H1 (cell line): ENCODE results near the gene ITPKB. TPM values are rescaled to one million over a fixed set of nuclear protein-coding genes. Genes with fewer than 3 reads are reported as not detected.

Experiments
- CTCF ChIA-PET: fragments of 300-600 bp; sonication (Branson Sonifier 250); formaldehyde crosslinking; loops from one replicate; lab custom pipeline; 2021; ENCODE audit not compliant: partially characterized antibody; lab: Charles Lee
- POLR2A ChIA-PET: fragments of 300-600 bp; sonication (Branson Sonifier 250); formaldehyde crosslinking; loops from one replicate; lab custom pipeline; 2021; ENCODE audit warnings: inconsistent platforms; ENCODE audit not compliant: partially characterized antibody; lab: Charles Lee
- DNase-seq, 2 experiments: peaks; one replicate each; pipeline versions ENCODE4 v3.0.0 to v3.0.0-alpha.2; 2010 to 2022; ENCODE audit warnings: low spot score in 2 of 2, low read depth in 1 of 2, mixed read lengths in 1 of 2
- FAIRE-seq: peaks from 2 replicates; lab custom pipeline; 2011; peaks lifted over from hg19 to GRCh38; lab: Jason Lieb, UNC
- H2AFZ ChIP-seq: 2 replicates; pipeline ENCODE4 v1.8.1; 2012; ENCODE audit warnings: low read length, inconsistent platforms
- H2AK5ac ChIP-seq: 2 replicates; pipeline ENCODE4 v1.6.1; 2013; ENCODE audit warnings: low read depth, low read length
- H2BK120ac ChIP-seq: replicated peaks from 2 replicates; pipeline ENCODE3; 2013; ENCODE audit warnings: low read depth, low read length, inconsistent platforms
- H2BK12ac ChIP-seq: 2 replicates; pipeline ENCODE4 v1.6.1; 2013; ENCODE audit warnings: low read depth, low read length
- H2BK15ac ChIP-seq: 2 replicates; pipeline ENCODE4 v1.6.1; 2013; ENCODE audit warnings: low read length
- H2BK20ac ChIP-seq: 2 replicates; pipeline ENCODE4 v1.6.1; 2013; ENCODE audit warnings: low read length
- H2BK5ac ChIP-seq: 2 replicates; pipeline ENCODE4 v1.6.1; 2013; ENCODE audit warnings: low read depth, low read length
- H3K14ac ChIP-seq: 2 replicates; pipeline ENCODE4 v1.6.1; 2013; ENCODE audit warnings: inconsistent platforms; ENCODE audit not compliant: insufficient read length
- H3K18ac ChIP-seq: 2 replicates; pipeline ENCODE4 v1.6.1; 2013; ENCODE audit warnings: low read length; ENCODE audit errors: extremely low read depth
- H3K23ac ChIP-seq: 2 replicates; pipeline ENCODE4 v1.6.1; 2013; ENCODE audit warnings: inconsistent platforms; ENCODE audit not compliant: insufficient read length
- H3K23me2 ChIP-seq: 2 replicates; pipeline ENCODE4 v1.6.1; 2013; ENCODE audit warnings: low read depth, low read length
- H3K27ac ChIP-seq: 2 replicates; pipeline ENCODE4 v1.6.1; 2011; ENCODE audit warnings: low read depth, low read length, inconsistent platforms
- H3K27me3 ChIP-seq, 4 experiments: replicated peaks in 1 of 4; 1 replicate in 1 of 4; 2 replicates in 3 of 4; pipeline versions ENCODE4 v1.6.1 to v1.8.1; 2011 to 2013; ENCODE audit warnings: low read length in 3 of 4, mild to moderate bottlenecking in 3 of 4, inconsistent platforms in 2 of 4, mixed read lengths in 2 of 4, moderate library complexity in 1 of 4; ENCODE audit not compliant: control insufficient read depth in 3 of 4, insufficient read depth in 3 of 4; ENCODE audit errors: extremely low read depth in 1 of 4
- H3K36me3 ChIP-seq, 4 experiments: 2 replicates each; pipeline versions ENCODE4 v1.6.1 to v1.8.1; 2011 to 2013; ENCODE audit warnings: mild to moderate bottlenecking in 4 of 4, low read length in 3 of 4, moderate library complexity in 2 of 4, control low read depth in 1 of 4, inconsistent platforms in 1 of 4; ENCODE audit not compliant: insufficient read depth in 4 of 4, control insufficient read depth in 2 of 4
- H3K4ac ChIP-seq: replicated peaks from 2 replicates; pipeline ENCODE3; 2013; ENCODE audit warnings: low read length, low read depth, mixed read lengths, inconsistent platforms; ENCODE audit not compliant: insufficient read length
- H3K4me1 ChIP-seq, 4 experiments: replicated peaks in 1 of 4; 1 replicate in 1 of 4; 2 replicates in 3 of 4; pipeline versions ENCODE4 v1.6.1 to v1.8.1; 2011 to 2013; ENCODE audit warnings: low read length in 3 of 4, inconsistent platforms in 2 of 4, mixed read lengths in 1 of 4; ENCODE audit not compliant: insufficient read depth in 4 of 4, control insufficient read depth in 3 of 4
- H3K4me2 ChIP-seq, 2 experiments: 2 replicates each; pipeline versions ENCODE4 v1.6.1 to v1.8.1; 2011 to 2013; ENCODE audit warnings: low read depth in 2 of 2, low read length in 2 of 2, control low read depth in 1 of 2, inconsistent platforms in 1 of 2, mild to moderate bottlenecking in 1 of 2; ENCODE audit not compliant: insufficient read depth in 1 of 2
- H3K4me3 ChIP-seq, 4 experiments: fragments of 200-600, 300-600 bp in 1 of 4; sonication (generic), shearing (Covaris generic), sonication (Bioruptor Twin) in 1 of 4; 2 replicates each; pipeline versions ENCODE4 v1.5.1 to v1.8.1; 2011 to 2016; ENCODE audit warnings: low read length in 4 of 4, low read depth in 3 of 4, control low read depth in 2 of 4, inconsistent platforms in 2 of 4, mild to moderate bottlenecking in 2 of 4, mixed read lengths in 1 of 4, moderate library complexity in 1 of 4; ENCODE audit not compliant: insufficient read depth in 2 of 4; ENCODE audit errors: extremely low read depth in 1 of 4
- H3K56ac ChIP-seq: replicated peaks from 2 replicates; pipeline ENCODE3; 2013; ENCODE audit warnings: low read depth, mild to moderate bottlenecking, mixed read lengths, low read length, inconsistent platforms; ENCODE audit not compliant: insufficient read length
- H3K79me1 ChIP-seq: 2 replicates; pipeline ENCODE4 v1.6.1; 2013; ENCODE audit warnings: low read depth, low read length, control low read depth
- H3K79me2 ChIP-seq, 2 experiments: 2 replicates each; pipeline versions ENCODE4 v1.6.1 to v1.8.1; 2012 to 2013; ENCODE audit warnings: low read length in 2 of 2, mild to moderate bottlenecking in 2 of 2, inconsistent platforms in 1 of 2; ENCODE audit not compliant: insufficient read depth in 2 of 2, control insufficient read depth in 1 of 2
- H3K9ac ChIP-seq, 4 experiments: replicated peaks in 1 of 4; 1 replicate in 1 of 4; 2 replicates in 3 of 4; pipeline versions ENCODE4 v1.6.1 to v1.8.1; 2011 to 2013; ENCODE audit warnings: low read depth in 3 of 4, low read length in 3 of 4, control low read depth in 2 of 4, mild to moderate bottlenecking in 2 of 4, moderate library complexity in 2 of 4, inconsistent platforms in 1 of 4; ENCODE audit errors: extremely low read depth in 1 of 4
- H3K9me3 ChIP-seq, 2 experiments: 2 replicates each; pipeline versions ENCODE4 v1.6.1 to v1.8.1; 2012 to 2013; ENCODE audit warnings: mild to moderate bottlenecking in 2 of 2, moderate library complexity in 2 of 2, control low read depth in 1 of 2, inconsistent platforms in 1 of 2, low read depth in 1 of 2, low read length in 1 of 2, mixed read lengths in 1 of 2; ENCODE audit not compliant: insufficient read depth in 2 of 2
- H4K20me1 ChIP-seq, 2 experiments: replicated peaks in 1 of 2; 2 replicates each; pipeline versions ENCODE3 to v1.8.1; 2011 to 2013; ENCODE audit warnings: inconsistent platforms in 2 of 2, low read length in 2 of 2, mild to moderate bottlenecking in 1 of 2; ENCODE audit not compliant: insufficient read depth in 2 of 2, control insufficient read depth in 1 of 2
- H4K5ac ChIP-seq: 2 replicates; pipeline ENCODE4 v1.6.1; 2013; ENCODE audit warnings: low read length, low read depth, mixed read lengths, inconsistent platforms; ENCODE audit not compliant: insufficient read length
- H4K8ac ChIP-seq: 2 replicates; pipeline ENCODE4 v1.8.0; 2013; ENCODE audit warnings: mild to moderate bottlenecking, moderate library complexity, low read length, inconsistent platforms; ENCODE audit not compliant: insufficient read depth; ENCODE audit errors: extremely low read depth
- H4K91ac ChIP-seq: replicated peaks from 2 replicates; pipeline ENCODE3; 2013; ENCODE audit warnings: low read length, mixed read lengths, inconsistent platforms; ENCODE audit not compliant: insufficient read length
- CBX5 ChIP-seq: fragments of 300-800, 300-1000 bp; sonication (generic); IDR thresholded peaks from 2 replicates; pipeline ENCODE4 v1.7.1; 2016; ENCODE audit warnings: antibody characterized with exemption, low read length, low read depth
- CHD2 ChIP-seq: IDR thresholded peaks from 2 replicates; pipeline ENCODE4 v1.6.1; 2012; ENCODE audit warnings: low read length, improper control_type of control experiment
- PHF8 ChIP-seq: fragments of 200-600 bp; sonication (generic); conservative IDR thresholded peaks from 2 replicates; pipeline ENCODE4 v1.7.1; 2012; ENCODE audit warnings: low read depth, mild to moderate bottlenecking, inconsistent platforms, low read length, moderate library complexity
- SP1 ChIP-seq: IDR thresholded peaks from 2 replicates; pipeline ENCODE4 v1.6.1; 2011; ENCODE audit warnings: low read depth, low read length
- TAF7 ChIP-seq: optimal IDR thresholded peaks from 2 replicates; pipeline ENCODE3; 2011; ENCODE audit warnings: low read depth, mild to moderate bottlenecking, inconsistent platforms, low read length, moderate library complexity, borderline replicate concordance
- WGBS, 2 experiments: shearing (Covaris generic) in 1 of 2; methylation state at CpG; one replicate each; pipeline versions ENCODE4 v1.1.6 to v1.1.7; 2013 to 2015; ENCODE audit warnings: low lambda C conversion rate in 2 of 2, mixed read lengths in 2 of 2, inconsistent platforms in 1 of 2, low coverage in 1 of 2, missing lambda C conversion rate in 1 of 2; ENCODE audit not compliant: insufficient replicate concordance in 2 of 2, insufficient coverage in 1 of 2, insufficient read length in 1 of 2; ENCODE audit errors: extremely low coverage in 1 of 2, missing lambda C conversion rate in 1 of 2; 5-methylcytosine and 5-hydroxymethylcytosine counted together
- polyA plus RNA-seq, 7 experiments: library from polyadenylated mRNA; depleted of rRNA in 3 of 7; stranded (reverse) in 5 of 7; unstranded in 2 of 7; fragments of >200 nt in 5 of 7; fragments of 200-250 nt in 2 of 7; gene quantifications; 1 replicate in 5 of 7; 2 replicates in 1 of 7; 4 replicates in 1 of 7; pipeline versions ENCODE4 v1.2.1 to v1.2.3, GENCODE V29; 2011 to 2013; ENCODE audit warnings: missing spikeins in 2 of 7, mixed read lengths in 2 of 7
- total RNA-seq: library from RNA; stranded (reverse); fragmentation: NEBNext Ultra II Directional; extraction: Animal tissue kit (Norgen Biotek cat#: 25700); gene quantifications from 2 replicates; pipeline ENCODE4 v1.2.1, GENCODE V29; 2021
- TF ChIP-seq, protein P1 (sequence below): IDR thresholded peaks from 2 replicates; pipeline ENCODE4 v1.6.1; 2011; ENCODE audit warnings: low read length, improper control_type of control experiment

The ITPKB gene
- total and polyA plus RNA-seq, 2 of the 8 experiments (the other 6 are each of a cell fraction or from before 2014, with no cell fraction given) = 1.7 to 4.8 TPM

- Histone ChIP-seq H3K4me2 (no peak overlapping the region), H2AFZ (no peak overlapping the region)
- no peak for TF ChIP-seq CBX5
- no peak for TF ChIP-seq PHF8
- no peak for TF ChIP-seq TAF7
- TF ChIP-seq, protein P1, sequence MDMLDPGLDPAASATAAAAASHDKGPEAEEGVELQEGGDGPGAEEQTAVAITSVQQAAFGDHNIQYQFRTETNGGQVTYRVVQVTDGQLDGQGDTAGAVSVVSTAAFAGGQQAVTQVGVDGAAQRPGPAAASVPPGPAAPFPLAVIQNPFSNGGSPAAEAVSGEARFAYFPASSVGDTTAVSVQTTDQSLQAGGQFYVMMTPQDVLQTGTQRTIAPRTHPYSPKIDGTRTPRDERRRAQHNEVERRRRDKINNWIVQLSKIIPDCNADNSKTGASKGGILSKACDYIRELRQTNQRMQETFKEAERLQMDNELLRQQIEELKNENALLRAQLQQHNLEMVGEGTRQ = no peak
- TF ChIP-seq SP1 = no peak
- TF ChIP-seq CHD2 = no peak
- TF ChIP-seq, all 59 proteins: peak for 0
- ChIA-PET POLR2A (no interaction called here), CTCF (interaction anchor here (0.7 to 1.6 kb wide), 5 partner anchors 10 to 186 kb away, joined by 3 to 4 read pairs (median 3); partner anchors contain the start of gene PARP1)
- no peak overlapping the region for H2AK5ac ChIP-seq
- H3K27ac ChIP-seq = no peak overlapping the region
- 0 out of 2 replicates have a peak, but pooled peaks cover 2% of the 10 kb centered on the region for H3K23me2 ChIP-seq
- FAIRE-seq = no peak
- no peak overlapping the region for H4K91ac ChIP-seq
- no peaks in the 10 kb centered on the region for H3K36me3 ChIP-seq
- H3K56ac ChIP-seq = no peak overlapping the region
- H3K18ac ChIP-seq = no peak overlapping the region
- H3K4ac ChIP-seq = no peak overlapping the region
- H4K20me1 ChIP-seq = no peaks in the 10 kb centered on the region
- no peak overlapping the region for H3K9ac ChIP-seq
- H3K14ac ChIP-seq = no peak overlapping the region
- H3K4me1 ChIP-seq = peaks cover 0 to 7% (median 0%) of the 10 kb centered on the region in 4 experiments; a peak in 3 of 7 replicates
- no peak overlapping the region for H2BK15ac ChIP-seq
- no peaks in the 10 kb centered on the region for H3K27me3 ChIP-seq
- no peaks in the 10 kb centered on the region for H3K79me1 ChIP-seq
- no peak overlapping the region for H2BK20ac ChIP-seq
- no peak overlapping the region for H2BK120ac ChIP-seq
- no peak overlapping the region for H4K8ac ChIP-seq
- no peaks in the 10 kb centered on the region for H3K79me2 ChIP-seq
- no peak overlapping the region for H2BK5ac ChIP-seq
- 94% methylated on average over 8 of the region's 8 CpGs; no CpG with 5 or more reads in 1 of the 2 experiments for WGBS, 2 experiments
- H3K23ac ChIP-seq = no peak overlapping the region
- H3K9me3 ChIP-seq = peaks cover 0 to 3% of the 10 kb centered on the region in 2 experiments; a peak in 1 of 4 replicates
- DNase-seq = no peak
- no peak overlapping the region for H3K4me3 ChIP-seq
- H4K5ac ChIP-seq = no peak overlapping the region
- H2BK12ac ChIP-seq = no peak overlapping the region
Observed at GRCh38 chr1:226593541-226593940, 145.5 kb downstream of the ITPKB start.
